Activated CD8-positive, alpha-beta memory T cell treated with anti-CD3 and anti-CD28 coated beads for 48 hours (primary cell): ENCODE data around the gene LIPH.
"Not testable (repeated sequence)": the region's sequence is repeated elsewhere in the genome, so short reads cannot be mapped to it uniquely, and the experiment has no call there.

Source experiments
- DNase-seq, 3 experiments: peaks; one replicate each; pipeline ENCODE4 v3.0.0-alpha.2; 2020; ENCODE audit warnings: low read depth in 2 of 3, low spot score in 2 of 3

LIPH gene

GRCh38 chr3:185552358-185552877, at the start of gene LIPH:
Gene LIPH, minus strand, starts transcription at chr3:185552588. Its CDS starts 117 bp downstream, at chr3:185552471.
- no peak for DNase-seq

DNA sequence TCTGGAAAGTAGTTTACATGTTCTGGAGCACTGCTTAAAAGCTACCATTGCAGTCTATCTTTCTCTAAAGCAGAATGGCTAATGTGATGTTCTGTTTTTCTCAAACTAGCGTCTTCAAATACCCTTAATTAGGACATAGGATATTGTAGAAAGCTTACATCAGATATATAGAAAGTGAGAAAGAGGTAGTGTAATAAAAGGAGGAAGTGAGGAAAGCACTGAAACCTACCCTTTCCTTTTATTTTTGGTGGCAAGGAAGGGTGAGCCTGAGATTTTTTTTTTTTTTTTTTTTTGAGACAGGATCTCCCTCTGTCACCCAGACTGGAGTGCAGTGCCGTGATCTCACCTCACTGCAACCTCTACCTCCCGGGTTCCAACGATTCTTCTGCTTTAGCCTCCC, 43.1 kb upstream of the LIPH start:
- no peak for DNase-seq

DNA sequence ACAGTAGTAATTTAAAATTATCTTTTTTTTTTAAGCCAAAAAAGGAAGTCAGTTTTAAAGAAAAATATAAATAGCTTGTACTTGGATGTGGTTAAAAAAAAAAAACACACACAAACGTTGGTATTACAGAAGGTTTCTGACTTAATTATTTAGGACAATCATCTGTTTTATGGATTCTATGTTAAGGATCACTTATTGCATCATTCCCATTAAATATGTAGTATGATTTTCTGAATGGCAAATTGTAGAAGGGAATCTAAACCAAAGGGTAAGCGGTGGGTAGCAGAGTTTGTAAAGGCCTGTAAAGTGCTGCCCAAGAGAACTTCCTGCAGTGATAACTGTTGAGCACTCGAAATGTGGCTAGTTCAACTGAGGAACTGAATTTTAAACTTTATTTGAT, 41.7 kb upstream of the LIPH start:
- DNase-seq: no peak

GRCh38 chr3:185586686-185587039, 34.3 kb upstream of the LIPH start:
- no peak for DNase-seq

DNA sequence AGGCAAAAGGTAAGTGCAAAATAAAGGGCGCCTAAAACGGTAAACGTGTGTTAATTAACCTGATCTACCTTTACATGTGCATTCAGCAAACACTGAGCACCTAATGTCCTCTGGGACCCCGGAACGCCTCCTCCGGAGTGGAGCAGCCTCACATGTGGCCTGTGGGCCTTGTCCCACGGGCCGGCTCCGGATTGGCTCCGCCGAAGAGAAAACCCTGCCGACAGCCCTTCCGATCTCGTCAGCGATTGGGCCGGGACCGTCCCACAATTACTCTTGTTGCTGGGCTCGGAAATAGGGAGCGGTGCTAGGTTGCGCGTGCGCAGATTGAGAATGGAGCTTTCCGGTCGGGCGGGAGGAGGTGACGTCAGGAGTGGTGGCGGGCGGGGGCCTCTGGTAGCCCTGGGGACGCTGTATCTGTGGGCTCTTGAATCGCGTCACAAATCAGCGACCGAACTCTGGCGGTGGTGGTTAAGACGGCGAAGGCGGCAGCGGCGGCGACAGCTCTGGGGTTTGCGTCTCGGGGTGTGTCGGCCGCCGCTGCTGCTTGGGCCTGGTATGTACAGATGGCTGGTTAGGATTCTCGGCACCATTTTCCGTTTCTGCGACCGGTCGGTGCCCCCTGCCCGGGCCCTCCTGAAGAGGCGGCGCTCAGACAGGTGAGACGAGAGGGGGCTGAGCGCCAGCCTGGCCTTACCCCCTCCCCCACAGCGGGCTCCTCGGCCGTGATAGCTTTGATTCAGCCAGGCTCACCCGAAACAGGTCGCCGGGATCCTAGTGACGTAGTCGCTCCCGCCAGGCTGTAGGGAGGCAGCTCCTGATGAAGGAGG, 33.7 kb upstream of the LIPH start, which contains the start of gene SENP2:
TSS of gene SENP2 (plus strand) at position 437 of the 827 bp plus-strand sequence. CDS start at position 556, 119 bp downstream.
- DNase-seq: peak; percentile 93 to 99 (median 97)

- no peak for DNase-seq
Observed at GRCh38 chr3:185585518-185585858, 33.1 kb upstream of the LIPH start.

DNA sequence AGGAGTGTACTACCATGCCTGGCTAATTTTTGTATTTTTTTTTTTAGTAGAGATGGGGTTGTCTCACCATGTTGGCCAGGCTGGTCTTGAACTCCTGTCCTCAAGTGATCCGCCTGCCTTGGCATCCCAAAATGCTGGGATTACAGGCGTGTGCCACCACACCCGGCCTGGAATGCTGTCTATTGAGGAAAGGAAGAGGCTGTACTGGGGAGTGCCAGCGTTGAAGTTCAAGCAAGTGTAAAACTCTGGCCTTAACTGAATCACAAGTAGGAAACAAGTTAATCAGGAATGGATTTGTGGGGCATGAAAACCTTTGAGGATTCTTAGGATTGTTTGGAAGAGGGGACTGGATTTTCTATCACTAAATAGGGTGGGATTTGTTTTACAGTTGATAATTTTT, 32.3 kb upstream of the LIPH start:
- DNase-seq: no peak

GRCh38 chr3:185583925-185584324, 31.5 kb upstream of the LIPH start:
- DNase-seq: no peak

DNA sequence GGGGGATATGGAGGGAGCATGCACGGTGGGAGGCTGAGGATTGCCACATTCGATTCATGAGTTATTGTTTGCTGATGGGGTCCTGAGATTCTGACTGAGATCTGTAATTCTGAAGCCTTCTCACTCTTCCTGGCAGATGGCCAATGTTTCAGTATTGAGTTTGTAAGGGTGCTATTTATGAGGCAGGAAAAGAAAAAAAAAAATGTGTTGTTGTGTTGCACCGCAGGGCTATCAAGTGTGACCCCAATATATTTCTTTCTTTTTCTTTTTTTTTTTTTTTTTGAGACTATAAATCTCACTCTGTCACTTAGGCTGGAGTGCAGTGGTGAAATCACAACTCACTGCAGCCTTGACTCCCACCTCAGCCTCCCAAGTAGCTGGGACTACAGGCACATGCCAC, 30.5 kb upstream of the LIPH start:
- no peak for DNase-seq

GRCh38 chr3:185582236-185582635, 29.8 kb upstream of the LIPH start:
- DNase-seq: no peak

GRCh38 chr3:185575108-185575869, 22.9 kb upstream of the LIPH start:
- DNase-seq: not testable (repeated sequence)

- no peak for DNase-seq
Observed at GRCh38 chr3:185572183-185572582, 19.8 kb upstream of the LIPH start.

DNA sequence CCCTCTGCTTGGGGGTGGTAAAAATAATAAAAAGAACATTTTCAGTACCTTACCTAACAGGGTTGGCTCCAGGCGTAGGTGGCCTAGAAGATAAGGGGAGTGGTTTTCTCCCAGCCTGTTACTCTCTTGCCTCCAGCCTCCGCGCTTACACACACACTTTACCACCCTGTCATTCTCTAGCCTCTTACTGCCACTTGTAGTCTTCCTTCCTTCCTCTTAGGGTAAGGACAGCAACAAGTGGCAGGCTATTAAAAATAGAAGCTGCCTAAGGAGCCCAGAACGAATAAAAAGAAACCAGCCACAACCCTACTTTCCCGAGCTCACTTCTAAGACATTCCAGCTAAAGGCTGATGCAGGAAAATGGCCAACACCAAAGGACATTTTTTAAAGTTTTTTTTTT, 9.6 kb upstream of the LIPH start:
- DNase-seq: no peak

DNA sequence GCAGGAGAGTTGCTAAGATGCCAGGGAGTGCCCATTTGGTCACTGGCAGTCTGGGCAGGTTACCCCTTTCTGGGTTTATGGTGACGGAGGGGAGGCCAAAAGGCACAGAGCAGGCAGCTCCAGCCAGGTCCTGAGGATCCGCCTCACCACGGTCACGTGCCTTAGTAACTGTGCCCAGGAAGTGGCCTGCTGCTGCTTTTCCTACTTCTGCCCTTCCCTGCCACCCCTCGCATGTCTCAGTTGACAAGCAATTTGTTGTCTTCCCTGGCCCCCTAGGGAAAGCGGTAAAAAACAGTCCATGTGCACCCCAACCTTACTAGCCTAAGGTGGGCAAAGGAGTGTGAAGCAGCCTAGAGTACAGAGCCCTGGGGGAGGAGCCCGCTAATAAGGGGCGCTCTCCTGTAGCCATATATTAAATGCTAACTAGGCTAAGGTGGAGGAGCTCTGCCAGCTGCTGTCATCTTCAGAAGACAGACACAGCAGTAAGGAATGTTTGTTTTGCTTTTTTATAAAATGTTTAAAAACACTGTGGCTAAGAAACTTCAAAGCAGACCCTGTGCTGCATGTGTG, 9.1 kb upstream of the LIPH start:
- DNase-seq: no peak

GRCh38 chr3:185560676-185561075, 8.3 kb upstream of the LIPH start:
- DNase-seq: no peak

DNA sequence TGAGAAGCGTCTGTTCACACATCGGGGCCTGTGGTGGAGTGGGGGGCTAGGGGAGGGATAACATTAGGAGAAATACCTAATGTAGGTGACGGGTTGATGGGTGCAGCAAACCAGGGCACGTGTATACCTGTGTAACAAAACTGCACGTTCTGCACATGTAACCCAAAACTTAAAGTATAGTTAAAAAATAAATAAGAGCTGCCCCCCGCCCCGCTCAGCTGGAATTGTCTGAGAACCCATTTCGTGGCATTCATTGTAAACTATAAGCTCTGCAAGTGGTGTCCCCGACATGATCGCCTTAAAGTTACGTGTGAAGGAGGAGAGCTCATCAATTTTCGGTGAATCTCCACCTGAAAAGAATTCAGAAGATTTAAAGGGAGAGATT, 7.3 kb upstream of the LIPH start:
- no peak for DNase-seq

DNA sequence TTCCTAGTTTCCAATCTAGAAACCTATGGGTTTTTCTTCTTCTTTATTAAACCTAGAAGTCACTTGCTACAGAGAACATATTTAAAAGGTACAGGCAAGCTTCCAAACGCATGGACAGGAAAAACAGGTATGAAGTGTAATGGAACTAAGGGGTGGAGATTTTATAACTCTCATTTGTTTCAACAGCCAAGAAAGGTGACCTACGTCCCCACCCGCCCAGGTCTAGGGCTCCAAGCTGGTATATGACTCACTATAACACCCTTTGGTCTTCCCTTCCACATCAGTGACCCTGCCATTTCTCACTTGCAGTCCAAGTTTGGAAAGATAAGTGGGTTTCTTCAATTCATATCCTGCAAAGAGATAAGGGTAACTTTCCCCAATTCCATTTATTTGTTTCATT, 6.0 kb upstream of the LIPH start:
- DNase-seq: no peak

DNA sequence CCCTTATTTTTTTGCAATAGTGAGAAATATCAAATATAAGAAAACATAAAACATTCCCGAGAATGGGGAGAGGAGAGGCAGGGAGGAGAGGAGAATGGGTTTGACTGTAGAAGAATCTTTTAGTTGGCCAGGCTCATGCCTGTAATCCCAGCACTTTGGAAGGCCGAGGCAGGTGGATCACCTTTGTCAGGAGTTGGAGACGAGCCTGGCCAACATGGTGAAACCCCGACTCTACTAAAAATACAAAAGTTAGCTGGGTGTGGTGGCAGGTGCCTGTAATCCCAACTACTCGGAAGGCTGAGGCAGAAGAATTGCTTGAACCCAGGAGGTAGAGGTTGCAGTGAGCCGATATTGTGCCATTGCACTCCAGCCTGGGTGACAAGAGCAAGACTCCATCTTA, 4.3 kb upstream of the LIPH start:
- DNase-seq: not testable (repeated sequence)

- DNase-seq: no peak
Observed at GRCh38 chr3:185555860-185556347, 3.5 kb upstream of the LIPH start.

- DNase-seq: no peak
Observed at GRCh38 chr3:185555101-185555501, 2.7 kb upstream of the LIPH start.

- DNase-seq: no peak
Observed at GRCh38 chr3:185549651-185550111, 2.7 kb downstream of the LIPH start.

- DNase-seq: no peak
Observed at GRCh38 chr3:185549122-185549521, 3.3 kb downstream of the LIPH start.
